GM18505 (cell line): ENCODE data around the gene PYGB.

Source experiments
- ATAC-seq: cut with Tn5 transposase; IDR thresholded peaks from one replicate; pipeline ENCODE4 v1.9.1; 2021; ENCODE audit not compliant: unreplicated experiment
- POLR2A ChIP-seq: IDR thresholded peaks from 4 replicates; pipeline ENCODE4 v1.6.1; 2011; ENCODE audit warnings: borderline replicate concordance; ENCODE audit not compliant: insufficient read depth, insufficient read length; ENCODE audit errors: extremely low read depth

The PYGB gene

DNA sequence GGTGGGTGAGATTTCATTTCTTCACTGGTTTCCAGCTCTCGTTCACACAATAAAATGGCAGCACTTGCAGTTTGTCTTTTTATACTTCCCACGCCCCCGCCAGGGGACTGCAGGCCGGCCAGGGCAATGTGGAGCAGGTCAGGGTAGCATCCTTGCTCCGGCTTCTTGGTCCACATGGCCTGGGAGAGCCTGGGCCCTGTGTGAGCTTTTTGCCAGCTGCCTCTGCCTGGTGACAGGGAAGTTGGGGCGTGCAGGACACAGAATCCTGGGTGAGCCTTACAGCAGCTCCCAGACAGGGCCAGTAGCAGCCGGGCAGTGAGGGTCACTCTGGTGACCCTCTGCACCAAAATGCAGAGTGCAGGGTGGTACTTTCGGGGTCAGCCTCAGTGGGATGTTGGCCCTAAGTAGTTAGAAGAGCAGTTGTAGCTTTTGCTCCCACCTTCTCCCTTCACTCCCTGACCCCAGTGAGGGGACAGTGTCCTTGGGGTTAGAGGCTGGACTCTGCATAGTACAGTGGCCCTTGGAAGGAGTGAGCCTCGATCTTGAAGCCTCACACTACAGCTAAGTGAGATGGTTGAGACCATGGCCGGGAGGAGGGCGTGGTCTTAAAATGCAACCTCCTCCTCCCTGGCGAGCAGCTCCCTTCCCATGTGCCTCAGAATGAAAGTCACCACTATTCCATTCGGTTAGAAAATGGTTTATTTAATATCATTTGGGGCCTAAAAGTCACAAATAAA, 23.8 kb downstream of the PYGB start:
- no peak for ATAC-seq
- no peak for TF ChIP-seq POLR2A

DNA sequence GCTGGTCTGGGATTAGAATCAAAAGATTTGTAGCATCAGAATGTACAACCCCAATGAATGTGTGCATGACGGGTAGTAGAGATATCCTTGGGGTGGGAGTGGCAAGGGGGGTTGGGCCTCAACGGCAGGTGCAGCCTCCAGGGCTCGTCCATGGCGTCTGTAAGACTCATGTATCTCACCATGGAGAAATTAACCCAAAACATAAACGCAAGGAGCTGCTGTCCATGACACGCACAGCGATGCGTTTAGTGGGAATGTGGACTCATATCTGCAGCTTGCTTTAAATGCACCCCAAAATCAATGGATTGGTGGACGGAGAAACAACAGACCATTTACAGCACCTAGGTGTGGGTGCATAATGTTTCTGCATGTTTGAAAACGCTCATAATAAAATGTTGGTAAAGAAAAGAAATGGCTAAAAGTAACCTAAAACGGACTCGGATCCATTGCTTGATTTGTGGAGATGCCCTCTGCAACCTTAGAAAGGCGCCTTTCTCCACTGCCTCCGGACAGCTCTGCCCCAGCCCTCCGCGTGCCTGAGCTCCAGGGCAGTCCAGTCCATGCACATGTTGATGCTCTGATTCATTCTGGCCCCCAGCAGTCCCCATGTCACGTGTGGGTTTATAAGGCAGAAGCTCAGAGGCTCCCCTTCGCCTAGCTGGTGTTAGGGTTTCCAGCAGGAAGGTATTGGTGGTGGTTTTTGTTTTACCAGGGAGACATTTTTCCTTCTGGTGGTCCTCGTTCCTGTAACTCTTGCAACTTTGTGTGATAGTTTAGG, 24.5 kb downstream of the PYGB start:
- TF ChIP-seq POLR2A, result no peak
- ATAC-seq, result no peak

DNA sequence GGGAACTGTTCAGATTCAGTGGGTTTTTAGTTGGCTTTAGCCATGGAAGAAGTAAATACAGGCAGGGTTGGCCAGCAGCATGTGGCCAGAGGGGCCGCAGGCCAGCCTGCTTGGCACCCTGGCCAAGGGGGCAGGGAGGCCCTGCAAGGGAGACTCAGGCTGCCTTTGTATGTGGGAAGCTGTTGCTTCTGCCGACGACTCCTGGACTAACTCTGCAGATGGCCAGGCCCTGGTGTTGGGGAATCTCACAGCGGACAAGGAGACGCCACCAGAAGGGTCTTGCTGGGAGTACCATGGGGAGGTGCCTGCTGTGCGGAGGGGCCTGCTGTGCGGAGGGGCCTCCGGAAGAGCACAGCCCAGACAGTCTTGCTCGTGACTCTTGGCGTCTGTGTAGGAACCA, 25.2 kb downstream of the PYGB start:
- no peak for ATAC-seq
- TF ChIP-seq POLR2A, result no peak

DNA sequence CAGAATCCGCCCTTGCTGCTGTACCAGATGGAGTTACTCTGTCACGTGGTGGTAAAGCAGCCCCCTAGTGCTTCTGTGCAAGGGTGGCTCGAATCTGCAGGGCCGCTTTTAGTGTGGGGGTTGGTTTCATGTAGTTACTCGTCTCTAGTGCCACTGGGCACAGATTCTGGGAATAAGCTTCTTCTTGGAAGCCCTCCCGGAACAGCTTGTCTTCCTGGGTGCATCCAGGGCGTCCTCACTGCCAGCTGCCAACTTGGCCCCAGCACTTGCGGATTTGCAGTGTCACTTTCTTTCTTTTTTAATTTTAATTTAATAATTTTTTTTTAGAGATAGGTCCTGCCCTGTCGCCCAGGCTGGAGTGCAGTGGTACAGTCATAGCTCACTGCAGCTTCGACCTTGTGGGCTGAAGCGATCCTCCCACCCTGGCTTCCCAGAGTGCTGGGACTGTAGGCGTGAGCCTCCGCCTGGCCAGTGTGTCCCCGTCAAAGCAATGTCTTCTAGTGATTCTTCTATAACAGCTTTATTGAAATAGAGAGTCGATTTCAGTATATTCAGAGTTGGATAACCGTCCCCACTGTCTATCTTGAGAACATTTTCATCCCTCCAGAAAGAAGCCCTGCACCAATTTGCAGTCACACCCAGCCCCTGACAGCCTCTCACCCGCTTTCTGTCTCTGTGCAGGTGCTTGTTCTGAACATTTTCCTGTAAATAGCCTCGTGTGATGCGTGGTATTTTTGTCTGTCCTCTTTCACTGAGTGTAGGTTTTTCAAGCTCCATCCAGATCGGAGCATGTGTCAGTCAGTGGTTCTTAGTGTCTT, 25.9 kb downstream of the PYGB start:
- no peak for ATAC-seq
- no peak for TF ChIP-seq POLR2A

DNA sequence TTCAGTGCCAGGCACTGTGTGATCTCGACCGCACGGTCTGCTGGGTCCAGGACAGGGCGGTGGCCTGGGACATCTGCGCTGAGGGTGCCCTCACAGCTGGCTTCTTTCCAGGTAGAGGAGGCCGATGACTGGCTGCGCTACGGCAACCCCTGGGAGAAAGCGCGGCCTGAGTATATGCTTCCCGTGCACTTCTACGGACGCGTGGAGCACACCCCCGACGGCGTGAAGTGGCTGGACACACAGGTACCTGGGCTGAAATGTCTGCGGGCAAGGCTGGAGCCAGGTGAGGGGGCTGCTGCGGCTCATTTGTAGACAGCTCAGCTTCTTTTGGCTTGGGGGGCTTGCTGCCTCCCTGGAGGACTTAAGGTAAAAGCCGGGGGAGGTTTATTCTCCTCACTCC, 26.6 kb downstream of the PYGB start:
- no peak for TF ChIP-seq POLR2A
- ATAC-seq, result no peak

DNA sequence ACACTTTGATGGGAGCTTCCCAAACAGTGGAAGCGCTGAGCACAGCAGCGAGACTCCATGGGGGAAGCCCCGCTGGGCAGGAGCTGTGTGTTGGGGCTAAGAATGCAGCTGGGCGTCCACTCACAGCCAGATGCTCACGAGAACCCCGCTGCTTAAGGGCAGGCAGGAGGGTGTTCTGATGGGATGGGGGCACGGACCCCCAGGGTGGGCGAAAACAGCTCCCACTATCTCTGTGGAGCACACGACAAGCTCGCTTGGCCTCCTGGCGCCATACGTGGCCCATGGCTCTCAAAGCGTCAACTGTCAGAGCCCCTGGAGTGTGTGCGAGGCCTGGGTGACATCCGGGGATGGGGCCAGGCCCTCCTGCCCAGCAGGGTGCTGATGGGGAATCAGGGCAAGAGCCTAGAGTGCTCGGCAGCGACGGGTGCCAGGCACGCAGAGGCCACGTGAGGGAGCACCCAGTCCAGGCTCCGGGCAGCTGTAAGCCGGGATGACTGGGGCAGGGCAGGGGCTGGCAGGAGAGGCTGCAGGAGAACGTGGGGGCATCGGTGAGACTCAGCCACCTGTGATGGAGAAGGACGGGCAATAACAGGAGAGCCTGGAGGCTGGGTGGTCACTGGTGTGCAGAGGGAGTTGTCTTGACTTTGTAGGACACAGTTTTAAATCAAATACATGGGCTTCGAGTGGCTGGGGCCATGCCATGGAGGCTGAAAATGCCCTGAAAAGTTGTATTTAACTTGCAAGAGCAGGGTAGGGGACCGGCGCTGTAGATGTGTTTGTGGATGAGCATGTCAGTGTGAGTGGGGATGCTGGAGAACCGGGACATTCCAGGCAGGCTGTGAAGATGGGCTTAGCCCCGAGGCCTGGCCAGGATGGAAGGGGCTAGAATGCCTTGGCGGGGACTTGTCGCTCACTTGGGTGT, 27.3 kb downstream of the PYGB start:
- ATAC-seq, result no peak
- no peak for TF ChIP-seq POLR2A

DNA sequence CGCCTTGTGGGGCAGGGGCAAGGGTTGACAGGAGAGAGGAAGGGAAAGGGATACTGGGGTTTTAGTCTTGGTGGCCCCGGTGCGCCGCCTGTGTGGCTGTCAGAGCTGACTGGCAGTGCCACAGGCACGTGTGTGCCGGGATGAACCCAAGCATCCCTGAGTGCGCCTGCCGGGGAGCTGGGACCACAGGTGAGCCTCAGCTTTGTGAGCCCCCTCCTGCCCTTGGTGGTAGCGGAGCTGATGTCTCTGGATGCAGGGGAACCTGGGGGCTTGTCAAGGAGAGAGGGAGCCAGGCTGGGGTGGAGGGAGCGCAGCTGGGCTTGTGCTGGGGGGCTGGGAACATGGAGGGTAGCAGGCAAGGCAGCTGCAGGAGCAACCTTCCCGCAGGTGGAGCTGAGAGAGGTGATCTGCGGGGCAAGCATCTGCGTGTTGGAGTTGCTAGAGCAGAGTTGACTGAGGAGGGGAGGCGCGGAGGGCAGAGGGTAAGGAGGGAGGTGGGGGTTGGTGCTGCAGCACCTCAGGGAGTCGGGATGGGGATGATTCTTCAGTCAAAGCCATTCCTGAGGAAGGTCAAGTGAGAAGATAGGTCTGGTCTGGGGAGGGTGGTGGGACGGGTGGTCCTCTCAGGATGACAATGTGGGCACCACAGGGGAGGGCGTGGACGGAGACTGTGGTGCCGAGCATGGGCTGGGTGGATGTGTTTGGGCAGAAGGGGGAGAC, 28.1 kb downstream of the PYGB start:
- no peak for ATAC-seq
- TF ChIP-seq POLR2A, result no peak

DNA sequence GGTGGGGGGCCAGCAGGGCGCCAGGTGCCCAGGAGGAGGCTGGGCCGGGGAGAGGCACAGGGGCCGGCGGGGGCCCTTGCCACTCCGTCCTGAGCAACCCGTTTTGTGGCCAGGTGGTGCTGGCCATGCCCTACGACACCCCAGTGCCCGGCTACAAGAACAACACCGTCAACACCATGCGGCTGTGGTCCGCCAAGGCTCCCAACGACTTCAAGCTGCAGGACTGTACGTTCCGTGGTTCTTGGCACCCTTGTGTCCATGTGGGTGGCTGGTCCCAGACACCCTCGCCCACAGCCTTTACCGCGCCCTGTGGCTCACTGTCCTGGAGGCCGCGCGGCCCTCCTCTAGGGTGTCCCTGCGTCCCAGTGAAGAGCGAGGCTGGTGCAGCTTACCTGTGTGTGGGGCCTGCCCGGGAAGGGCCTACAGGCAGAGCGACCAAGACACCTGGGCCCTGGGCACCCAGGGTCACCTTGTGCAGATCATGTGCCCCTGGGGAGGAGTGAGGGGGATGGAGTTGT, 28.7 kb downstream of the PYGB start:
- TF ChIP-seq POLR2A, result no peak
- no peak for ATAC-seq

DNA sequence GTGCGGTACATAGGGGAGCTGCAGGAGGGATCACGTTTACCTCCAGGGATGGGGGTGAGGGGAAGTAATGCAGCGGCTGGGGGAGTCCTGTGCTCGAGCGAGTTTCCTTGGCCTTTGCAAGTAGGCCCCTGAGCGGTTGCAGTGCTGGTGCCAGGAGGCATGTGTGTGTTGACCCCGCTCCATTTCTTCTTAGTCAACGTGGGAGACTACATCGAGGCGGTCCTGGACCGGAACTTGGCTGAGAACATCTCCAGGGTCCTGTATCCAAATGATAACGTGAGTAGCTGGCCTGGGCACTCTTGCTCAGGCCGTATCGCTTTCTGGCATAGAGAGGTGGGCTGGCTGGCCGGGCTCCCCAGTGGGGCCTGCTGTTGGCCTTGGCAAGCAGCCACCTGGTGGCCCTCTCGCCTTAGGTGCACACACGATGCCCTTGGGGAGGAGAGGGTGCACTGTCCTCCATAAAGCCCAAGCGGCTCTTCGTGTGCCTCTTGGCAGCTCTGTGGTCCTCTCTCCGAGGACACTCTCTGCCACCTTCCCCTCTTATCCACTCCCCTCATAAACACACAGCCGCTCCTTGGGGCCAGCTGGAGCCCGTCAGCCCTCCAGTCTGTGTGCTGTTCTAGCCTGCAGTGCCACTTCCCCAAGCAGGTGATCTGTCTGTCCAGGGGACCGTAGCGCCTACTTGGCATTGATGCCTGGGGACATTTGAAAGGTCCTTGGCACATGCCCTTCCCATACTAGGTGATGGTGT, 29.3 kb downstream of the PYGB start:
- ATAC-seq, result no peak
- no peak for TF ChIP-seq POLR2A

DNA sequence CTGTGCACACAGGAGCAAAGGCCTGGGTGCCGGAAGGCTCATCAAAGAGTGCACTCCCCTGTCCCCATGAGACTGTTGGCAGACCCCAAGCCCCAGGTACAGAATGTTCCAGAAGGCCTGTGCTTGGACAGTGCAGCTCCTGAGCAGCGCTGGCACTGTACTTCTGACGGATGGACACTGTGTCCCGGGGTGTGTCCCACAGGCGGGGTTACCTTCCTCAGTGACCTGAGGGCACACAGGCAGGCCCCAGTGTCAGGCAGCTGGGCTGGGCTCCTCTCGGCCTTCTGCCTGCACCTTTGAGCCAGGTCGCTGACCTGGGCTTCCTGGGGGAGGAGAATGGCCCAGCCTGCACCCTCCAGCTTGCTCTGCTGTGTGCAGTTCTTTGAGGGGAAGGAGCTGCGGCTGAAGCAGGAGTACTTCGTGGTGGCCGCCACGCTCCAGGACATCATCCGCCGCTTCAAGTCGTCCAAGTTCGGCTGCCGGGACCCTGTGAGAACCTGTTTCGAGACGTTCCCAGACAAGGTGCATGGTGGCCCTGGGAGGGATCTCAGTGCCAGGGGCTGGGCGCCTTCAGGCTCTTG, 30.1 kb downstream of the PYGB start:
- TF ChIP-seq POLR2A, result no peak
- no peak for ATAC-seq
